Nephron progenitor cell (in vitro differentiated cells): ENCODE measurements around the gene SFMBT2.

Experiments used
- DNase-seq: peaks from one replicate; pipeline ENCODE4 v3.0.0; 2021
- H3K27ac Mint-ChIP-seq: 2 replicates; pipeline ENCODE4 v1.8.0; 2021; ENCODE audit warnings: mild to moderate bottlenecking, moderate library complexity, mixed read lengths
- H3K27me3 Mint-ChIP-seq: 2 replicates; pipeline ENCODE4 v1.8.0; 2021; ENCODE audit warnings: mild to moderate bottlenecking, low read depth, mixed read lengths; ENCODE audit not compliant: poor library complexity
- H3K36me3 Mint-ChIP-seq: 2 replicates; pipeline ENCODE4 v1.8.0; 2021; ENCODE audit warnings: low read depth, mixed read lengths
- H3K4me1 Mint-ChIP-seq: 2 replicates; pipeline ENCODE4 v1.8.0; 2021; ENCODE audit warnings: mixed read lengths
- H3K4me3 Mint-ChIP-seq: 2 replicates; pipeline ENCODE4 v1.8.0; 2021; ENCODE audit warnings: mild to moderate bottlenecking, moderate library complexity, mixed read lengths
- H3K9me3 Mint-ChIP-seq: 2 replicates; pipeline ENCODE4 v1.8.0; 2021; ENCODE audit warnings: mild to moderate bottlenecking, moderate library complexity, mixed read lengths
- TF ChIP-seq, protein P1 (sequence below): fragments of 200-600 bp; sonication (generic); IDR thresholded peaks from 2 replicates; pipeline ENCODE4 v1.5.0; 2021; ENCODE audit warnings: antibody characterized with exemption

The SFMBT2 gene

DNA sequence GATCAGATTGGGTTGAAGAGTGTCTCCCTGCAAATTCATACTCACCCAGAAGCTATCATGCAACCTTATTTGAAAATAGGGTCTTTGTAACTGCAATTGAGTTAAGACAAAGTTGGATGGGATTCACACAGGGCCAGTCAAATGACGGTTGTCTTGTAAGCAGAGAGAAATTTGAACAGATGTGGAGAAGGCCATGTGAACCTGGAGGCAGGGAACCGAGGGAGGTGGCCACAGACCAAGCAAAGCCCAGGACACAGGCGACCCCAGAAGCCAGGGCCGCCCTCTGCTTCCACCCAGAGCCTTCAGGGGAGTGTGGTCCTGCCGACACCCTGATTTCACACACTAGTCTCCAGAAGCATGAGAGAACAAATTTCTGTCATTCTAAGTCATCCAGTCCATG lies 140.8 kb downstream of the SFMBT2 start:
- no peak overlapping the region for H3K4me3 Mint-ChIP-seq
- H3K36me3 Mint-ChIP-seq, result peaks cover 16% of the 10 kb centered on the region
- H3K4me1 Mint-ChIP-seq, result no peaks in the 10 kb centered on the region
- no peaks in the 10 kb centered on the region for H3K9me3 Mint-ChIP-seq
- TF ChIP-seq, protein P1, sequence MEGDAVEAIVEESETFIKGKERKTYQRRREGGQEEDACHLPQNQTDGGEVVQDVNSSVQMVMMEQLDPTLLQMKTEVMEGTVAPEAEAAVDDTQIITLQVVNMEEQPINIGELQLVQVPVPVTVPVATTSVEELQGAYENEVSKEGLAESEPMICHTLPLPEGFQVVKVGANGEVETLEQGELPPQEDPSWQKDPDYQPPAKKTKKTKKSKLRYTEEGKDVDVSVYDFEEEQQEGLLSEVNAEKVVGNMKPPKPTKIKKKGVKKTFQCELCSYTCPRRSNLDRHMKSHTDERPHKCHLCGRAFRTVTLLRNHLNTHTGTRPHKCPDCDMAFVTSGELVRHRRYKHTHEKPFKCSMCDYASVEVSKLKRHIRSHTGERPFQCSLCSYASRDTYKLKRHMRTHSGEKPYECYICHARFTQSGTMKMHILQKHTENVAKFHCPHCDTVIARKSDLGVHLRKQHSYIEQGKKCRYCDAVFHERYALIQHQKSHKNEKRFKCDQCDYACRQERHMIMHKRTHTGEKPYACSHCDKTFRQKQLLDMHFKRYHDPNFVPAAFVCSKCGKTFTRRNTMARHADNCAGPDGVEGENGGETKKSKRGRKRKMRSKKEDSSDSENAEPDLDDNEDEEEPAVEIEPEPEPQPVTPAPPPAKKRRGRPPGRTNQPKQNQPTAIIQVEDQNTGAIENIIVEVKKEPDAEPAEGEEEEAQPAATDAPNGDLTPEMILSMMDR, result no peak
- peaks cover 7% of the 10 kb centered on the region for H3K27me3 Mint-ChIP-seq
- H3K27ac Mint-ChIP-seq, result no peak overlapping the region
- no peak for DNase-seq

DNA sequence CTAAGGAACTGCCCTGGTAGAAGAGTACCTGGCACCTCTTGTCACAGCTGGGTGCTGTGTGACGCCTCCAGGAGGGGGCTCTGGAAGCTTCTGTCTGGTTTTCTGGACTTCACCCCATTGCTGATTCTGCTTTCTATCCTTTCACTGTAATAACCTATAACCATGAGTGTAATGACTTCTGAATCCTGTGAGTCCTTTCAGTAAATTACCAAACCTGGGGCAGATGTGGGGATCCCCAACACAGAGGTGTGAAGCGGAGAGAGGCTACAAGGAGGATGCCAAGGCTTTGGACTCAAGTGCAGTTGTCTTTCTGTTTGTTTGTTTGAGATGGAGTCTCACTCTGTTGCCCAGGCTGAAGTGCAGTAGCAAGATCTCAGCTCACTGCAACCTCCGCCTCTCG lies 143.7 kb downstream of the SFMBT2 start:
- H3K36me3 Mint-ChIP-seq, result peaks cover 22% of the 10 kb centered on the region
- peaks cover 9% of the 10 kb centered on the region for H3K27me3 Mint-ChIP-seq
- DNase-seq, result no peak
- H3K4me3 Mint-ChIP-seq, result no peak overlapping the region
- H3K27ac Mint-ChIP-seq, result no peak overlapping the region
- TF ChIP-seq, protein P1, result no peak
- peaks cover 12% of the 10 kb centered on the region for H3K4me1 Mint-ChIP-seq
- no peaks in the 10 kb centered on the region for H3K9me3 Mint-ChIP-seq

DNA sequence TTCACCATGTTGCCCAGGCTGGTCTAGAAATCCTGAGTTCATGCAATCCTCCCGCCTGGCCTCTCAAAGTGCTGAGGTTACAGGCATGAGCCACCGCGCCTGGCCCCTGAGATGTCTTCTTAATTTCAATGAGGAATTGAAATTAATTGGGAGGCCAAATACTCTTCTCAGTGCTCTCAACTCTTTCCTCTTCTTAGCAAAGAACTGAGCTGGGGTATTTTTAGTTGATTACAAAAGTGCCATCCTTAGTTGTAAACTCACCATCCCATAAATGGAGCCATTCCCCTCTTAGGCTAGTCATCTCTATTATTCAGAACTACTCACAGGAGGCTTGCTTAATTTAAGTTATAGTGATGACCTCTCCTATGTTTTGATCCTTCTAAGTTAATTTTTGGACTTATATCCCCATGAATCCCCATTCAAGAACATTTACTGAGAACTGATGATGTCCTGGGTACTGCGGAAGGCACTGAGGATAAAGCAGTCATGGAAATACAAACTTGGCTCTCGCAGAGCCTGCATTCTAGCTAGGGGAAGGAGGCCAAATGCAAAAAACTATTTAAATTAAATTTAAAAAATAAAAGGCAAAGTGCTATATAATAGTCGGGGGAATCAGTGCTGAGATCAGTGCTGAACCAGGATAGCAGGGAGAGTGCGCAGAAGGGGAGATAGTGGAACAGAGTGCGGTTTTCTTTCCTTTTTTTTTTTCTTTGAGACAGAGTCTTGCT lies 145.3 kb downstream of the SFMBT2 start:
- peaks cover 22% of the 10 kb centered on the region for H3K4me1 Mint-ChIP-seq
- H3K36me3 Mint-ChIP-seq, result peaks cover 15% of the 10 kb centered on the region
- peaks cover 5% of the 10 kb centered on the region for H3K27me3 Mint-ChIP-seq
- no peak overlapping the region for H3K27ac Mint-ChIP-seq
- TF ChIP-seq, protein P1, result no peak
- DNase-seq, result no peak
- no peaks in the 10 kb centered on the region for H3K9me3 Mint-ChIP-seq
- no peak overlapping the region for H3K4me3 Mint-ChIP-seq

DNA sequence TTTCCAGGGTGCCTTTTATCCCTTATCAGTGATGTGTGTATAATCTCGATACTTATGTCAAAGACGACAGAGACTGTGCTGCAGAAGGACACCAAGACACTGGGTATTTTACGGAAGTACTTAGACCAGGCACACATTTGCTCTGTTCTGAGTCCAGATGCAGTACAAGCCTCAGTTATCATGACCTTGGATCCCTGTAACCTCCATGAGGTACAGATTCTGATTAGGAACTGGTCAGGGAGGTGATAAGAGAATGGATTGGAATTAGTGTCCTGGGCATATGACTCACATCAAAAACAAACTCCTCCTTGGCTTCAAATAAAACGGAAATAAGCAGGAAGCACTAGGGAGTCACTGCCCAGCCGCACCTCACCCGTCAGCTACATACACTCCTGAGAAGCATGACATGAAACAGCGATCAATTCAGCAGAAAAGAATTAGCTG lies 146.5 kb downstream of the SFMBT2 start:
- Mint-ChIP-seq H3K27me3 (peaks cover 5% of the 10 kb centered on the region), H3K27ac (no peak overlapping the region), H3K4me1 (peaks cover 35% of the 10 kb centered on the region), H3K4me3 (no peak overlapping the region), H3K36me3 (peaks cover 10% of the 10 kb centered on the region), H3K9me3 (no peaks in the 10 kb centered on the region)
- TF ChIP-seq, protein P1, result no peak
- no peak for DNase-seq

DNA sequence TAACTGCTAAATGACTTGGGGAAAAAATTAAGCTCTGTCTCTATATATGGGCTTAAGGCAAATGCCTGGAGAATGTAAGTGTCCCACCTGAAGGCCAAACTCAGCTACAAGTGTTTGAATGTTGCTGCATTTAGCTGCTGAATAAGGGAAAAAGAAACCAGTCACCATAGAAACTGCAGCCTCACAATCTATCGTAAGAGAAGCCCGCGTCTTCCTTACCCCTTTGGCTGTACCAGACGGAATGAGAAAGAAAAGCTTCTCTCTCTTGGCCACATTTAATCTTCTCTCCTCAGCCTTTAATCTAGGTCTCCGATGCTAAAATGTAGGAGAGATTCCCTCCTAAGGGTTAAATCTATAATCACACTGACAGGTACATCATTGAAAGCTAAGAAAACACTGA lies 147.2 kb downstream of the SFMBT2 start:
- peaks cover 5% of the 10 kb centered on the region for H3K27me3 Mint-ChIP-seq
- H3K36me3 Mint-ChIP-seq, result peaks cover 6% of the 10 kb centered on the region
- H3K4me1 Mint-ChIP-seq, result peaks cover 42% of the 10 kb centered on the region
- no peak overlapping the region for H3K27ac Mint-ChIP-seq
- TF ChIP-seq, protein P1, result no peak
- no peak for DNase-seq
- no peaks in the 10 kb centered on the region for H3K9me3 Mint-ChIP-seq
- no peak overlapping the region for H3K4me3 Mint-ChIP-seq

DNA sequence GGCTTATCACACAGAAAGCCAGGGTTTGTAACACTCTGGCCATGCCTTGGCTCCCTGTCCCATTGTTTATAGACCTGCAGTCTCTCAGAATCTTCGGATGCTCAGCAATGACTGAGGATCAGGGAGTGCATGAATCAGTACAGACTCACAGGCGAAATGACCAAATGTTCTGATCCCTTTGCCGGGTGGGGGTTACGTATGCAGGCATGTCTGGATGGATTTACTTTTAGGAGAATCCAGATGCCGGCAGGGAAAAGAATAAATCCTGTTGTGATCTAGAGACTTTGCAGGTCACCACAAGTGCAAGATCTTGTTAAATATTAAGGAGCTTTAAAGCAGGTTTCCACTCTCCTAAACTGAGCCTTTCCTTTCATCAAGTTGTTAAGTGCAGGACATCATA lies 149.5 kb downstream of the SFMBT2 start:
- Mint-ChIP-seq H3K4me1 (peaks cover 57% of the 10 kb centered on the region), H3K36me3 (peaks cover 6% of the 10 kb centered on the region), H3K4me3 (no peak overlapping the region), H3K9me3 (no peaks in the 10 kb centered on the region), H3K27me3 (peaks cover 3% of the 10 kb centered on the region), H3K27ac (peak overlapping the region; percentile 29)
- TF ChIP-seq, protein P1, result no peak
- no peak for DNase-seq
